ENCODE measurements around the gene SLC6A2.

SLC6A2 gene

DNA sequence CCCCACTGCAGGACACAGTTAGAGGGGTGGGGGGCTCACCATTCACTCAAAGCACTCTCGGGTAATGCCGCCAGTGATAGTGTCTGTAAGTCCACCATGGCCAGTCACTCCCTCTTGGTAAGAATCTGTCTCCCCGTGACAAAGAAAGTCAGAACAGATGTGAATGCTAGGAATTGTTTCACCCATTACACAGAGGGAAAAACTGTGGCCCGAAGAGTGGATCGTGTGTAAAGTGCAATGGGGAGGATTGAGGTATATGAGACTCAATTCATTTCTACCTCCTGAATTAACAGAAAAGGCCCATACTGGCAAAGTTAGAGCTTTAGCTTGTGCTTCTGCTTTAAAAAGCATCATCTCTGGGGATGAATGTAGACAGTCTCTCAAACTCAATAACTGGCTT is 17.5 kb upstream of the SLC6A2 start:
- no peak overlapping the region for H3K9ac ChIP-seq (ENCODE audit: low read depth, low read length)
- no peaks in the 10 kb centered on the region for H3K9me3 ChIP-seq (ENCODE audit: control insufficient read depth, insufficient read depth, low read length)
- H3K36me3 ChIP-seq (ENCODE audit: insufficient read depth, low read length) = no peaks in the 10 kb centered on the region
- no peaks in the 10 kb centered on the region for H3K4me1 ChIP-seq (ENCODE audit: insufficient read depth, low read length)

DNA sequence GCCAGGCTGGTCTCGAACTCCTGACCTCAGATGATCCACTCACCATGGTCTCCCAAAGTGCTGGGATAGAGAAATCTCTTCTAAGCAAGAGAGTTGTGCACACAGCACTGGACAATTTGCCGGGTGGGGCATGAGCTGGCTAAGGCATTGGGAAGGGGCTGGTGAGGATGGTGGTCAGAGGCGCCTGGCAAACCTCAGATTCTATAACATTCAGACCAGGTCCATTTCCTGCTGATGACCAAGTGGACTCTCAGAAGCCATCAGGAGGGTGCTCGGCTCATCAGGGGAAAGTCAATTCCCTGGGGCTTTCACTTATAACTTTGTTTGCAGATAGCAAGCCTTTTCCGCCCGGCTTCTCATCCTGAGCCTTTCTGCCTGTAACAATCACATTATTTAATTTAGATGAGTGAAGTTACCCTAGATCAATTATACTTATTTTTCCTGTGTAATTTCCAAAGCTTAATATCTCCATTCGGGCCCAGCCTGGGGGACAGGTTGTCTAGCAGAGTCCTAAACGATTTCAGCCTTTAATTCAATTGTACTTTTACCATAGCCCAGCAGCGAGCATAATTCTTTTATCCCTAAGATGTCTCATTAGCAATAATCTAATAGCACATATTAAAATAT is 15.0 kb upstream of the SLC6A2 start:
- H3K9me3 ChIP-seq (ENCODE audit: control insufficient read depth, insufficient read depth, low read length) = no peaks in the 10 kb centered on the region
- H3K4me1 ChIP-seq (ENCODE audit: insufficient read depth, low read length) = no peaks in the 10 kb centered on the region
- H3K9ac ChIP-seq (ENCODE audit: low read depth, low read length) = no peak overlapping the region

DNA sequence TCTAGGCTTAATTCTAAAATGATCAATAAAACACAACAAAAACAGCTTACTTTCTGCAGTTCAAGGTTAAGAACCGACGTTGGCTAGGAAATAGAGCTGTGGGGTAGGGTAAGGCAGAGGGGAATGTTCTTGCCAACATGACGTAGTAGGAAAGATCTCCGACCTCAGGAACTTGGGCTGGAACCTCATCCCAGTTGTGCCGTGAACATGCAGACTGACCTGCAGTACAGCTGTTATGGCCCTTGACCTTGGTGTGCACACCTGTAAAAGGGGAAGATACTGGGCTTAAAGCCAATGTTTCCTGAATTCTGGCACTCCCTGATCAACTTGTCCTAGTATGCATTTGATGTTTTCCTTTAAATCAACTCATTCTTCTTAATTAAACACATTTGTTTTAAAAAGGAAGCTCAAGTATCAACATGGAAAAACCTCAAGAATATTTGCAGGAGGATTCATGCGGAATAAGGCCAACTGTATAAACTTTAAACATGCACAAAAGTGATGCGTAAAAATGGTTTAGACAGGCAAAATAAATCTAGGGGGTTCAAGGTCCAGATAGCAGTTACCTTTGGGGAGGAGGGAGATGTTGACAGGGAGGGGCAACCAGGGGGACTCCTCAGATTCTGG is 14.2 kb upstream of the SLC6A2 start:
- Histone ChIP-seq H3K9me3 (ENCODE audit: control insufficient read depth, insufficient read depth, low read length) (no peaks in the 10 kb centered on the region), H3K36me3 (ENCODE audit: insufficient read depth, low read length) (no peaks in the 10 kb centered on the region), H3K9ac (ENCODE audit: low read depth, low read length) (no peak overlapping the region), H3K4me1 (ENCODE audit: insufficient read depth, low read length) (no peaks in the 10 kb centered on the region)

More for the DNA sequence above, 15.0 kb upstream of the SLC6A2 start:
- H3K36me3 ChIP-seq (ENCODE audit: insufficient read depth, low read length) = no peaks in the 10 kb centered on the region

DNA sequence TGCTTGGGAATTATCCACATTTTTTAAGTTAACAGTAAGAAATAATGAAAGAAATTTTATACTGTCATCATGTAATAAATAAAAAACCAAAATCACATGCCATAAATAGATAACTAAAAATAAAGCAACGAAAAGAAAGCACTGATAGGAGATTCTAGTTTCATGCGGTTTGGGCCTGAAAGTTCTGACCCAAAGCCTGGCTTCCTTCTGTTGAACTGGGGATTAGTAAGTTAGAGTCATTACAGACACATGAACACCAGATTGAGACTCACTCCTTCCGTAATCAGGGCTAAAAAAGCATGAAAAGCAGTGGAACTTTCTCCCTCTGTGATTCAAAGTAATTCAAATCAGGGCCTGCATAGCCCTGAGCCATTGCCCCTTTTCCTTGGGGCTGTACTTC is 13.2 kb upstream of the SLC6A2 start:
- H3K9me3 ChIP-seq (ENCODE audit: control insufficient read depth, insufficient read depth, low read length) = no peaks in the 10 kb centered on the region
- H3K36me3 ChIP-seq (ENCODE audit: insufficient read depth, low read length) = no peaks in the 10 kb centered on the region
- no peak overlapping the region for H3K9ac ChIP-seq (ENCODE audit: low read depth, low read length)
- H3K4me1 ChIP-seq (ENCODE audit: insufficient read depth, low read length) = no peaks in the 10 kb centered on the region

DNA sequence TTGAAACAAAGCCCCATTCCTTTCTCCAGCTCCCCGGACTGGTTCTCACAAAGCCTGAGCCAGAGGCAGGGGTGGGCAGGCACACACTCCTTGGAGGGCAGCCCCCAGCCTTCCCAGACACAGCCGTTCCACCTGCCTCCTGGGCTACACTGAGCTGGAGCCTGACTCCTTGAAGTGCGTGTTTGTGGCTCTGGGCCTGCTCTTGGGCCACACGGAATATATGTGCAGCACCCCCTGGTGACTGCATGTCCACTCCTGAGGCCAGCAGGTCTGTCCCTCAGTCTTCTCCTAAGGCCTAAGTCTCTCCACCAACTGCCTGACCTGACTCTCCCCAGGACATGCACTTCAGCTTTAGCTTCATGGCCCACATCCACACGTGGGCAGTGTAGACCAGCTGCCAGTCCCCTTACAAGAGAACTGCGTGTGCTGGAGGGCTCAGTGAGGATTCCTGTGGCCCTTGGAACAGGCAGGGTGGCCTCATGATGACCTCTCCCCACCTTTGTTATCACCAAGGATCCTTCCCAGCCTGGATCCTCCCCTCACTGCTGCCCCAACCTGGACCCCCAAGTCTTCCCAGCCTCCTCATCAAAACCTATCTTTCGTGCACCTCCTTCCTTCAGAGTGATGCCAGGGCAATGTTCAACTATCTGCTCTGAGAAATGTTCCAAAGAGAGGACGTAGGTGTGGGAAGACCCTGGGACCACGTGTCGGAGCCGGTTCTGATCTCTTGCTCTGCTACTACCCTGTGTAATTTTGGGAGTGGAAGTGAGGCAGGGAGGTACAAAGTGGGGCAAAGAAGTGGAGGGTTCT is 12.4 kb upstream of the SLC6A2 start:
- no peak overlapping the region for H3K9ac ChIP-seq (ENCODE audit: low read depth, low read length)
- no peaks in the 10 kb centered on the region for H3K9me3 ChIP-seq (ENCODE audit: control insufficient read depth, insufficient read depth, low read length)
- H3K4me1 ChIP-seq (ENCODE audit: insufficient read depth, low read length) = no peaks in the 10 kb centered on the region
- no peaks in the 10 kb centered on the region for H3K36me3 ChIP-seq (ENCODE audit: insufficient read depth, low read length)

DNA sequence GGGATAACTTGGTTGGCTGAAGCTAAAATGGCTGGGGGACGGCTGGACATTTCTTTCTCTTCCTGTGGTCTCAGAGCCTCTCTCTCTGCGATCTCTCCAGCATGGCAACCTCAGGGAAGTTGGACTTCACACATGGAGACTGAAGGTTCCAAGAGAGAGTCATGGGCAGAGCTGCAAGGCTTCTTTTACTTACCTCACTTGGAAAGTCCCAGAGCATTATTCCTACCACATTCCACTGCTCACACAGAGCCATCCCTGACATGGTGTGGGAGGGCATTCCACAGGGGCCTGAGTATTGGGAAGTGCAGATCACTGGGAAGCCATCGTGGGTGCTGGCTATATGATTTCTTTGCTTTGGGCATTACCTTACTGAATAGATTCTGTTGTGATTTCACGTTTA is 9.8 kb upstream of the SLC6A2 start:
- Histone ChIP-seq H3K4me1 (ENCODE audit: insufficient read depth, low read length) (no peaks in the 10 kb centered on the region), H3K9ac (ENCODE audit: low read depth, low read length) (no peak overlapping the region), H3K9me3 (ENCODE audit: control insufficient read depth, insufficient read depth, low read length) (no peaks in the 10 kb centered on the region), H3K36me3 (ENCODE audit: insufficient read depth, low read length) (no peaks in the 10 kb centered on the region)

DNA sequence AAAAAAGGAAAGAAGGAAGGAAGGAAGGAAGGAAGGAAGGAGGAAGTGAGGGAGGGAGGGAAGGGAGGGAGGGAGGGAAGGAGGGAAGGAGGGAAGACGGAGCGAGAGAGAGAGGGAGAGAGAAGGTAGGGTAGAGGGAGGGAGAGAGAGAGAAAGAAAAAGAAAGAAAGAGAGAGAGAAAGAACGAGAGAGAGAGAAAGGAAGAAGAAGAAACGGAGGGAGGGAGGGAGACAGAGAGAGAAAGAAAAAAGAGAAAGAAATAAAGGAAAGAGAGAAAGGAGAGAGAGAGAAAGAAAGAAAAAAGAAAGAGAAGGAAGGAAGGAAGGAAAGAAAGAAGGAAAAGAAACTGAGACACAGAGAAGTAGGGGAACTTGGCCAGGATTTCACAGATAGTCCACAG is 8.4 kb upstream of the SLC6A2 start:
- Histone ChIP-seq H3K9me3 (ENCODE audit: control insufficient read depth, insufficient read depth, low read length) (no peaks in the 10 kb centered on the region), H3K4me1 (ENCODE audit: insufficient read depth, low read length) (no peaks in the 10 kb centered on the region), H3K9ac (ENCODE audit: low read depth, low read length) (no peak overlapping the region), H3K36me3 (ENCODE audit: insufficient read depth, low read length) (no peaks in the 10 kb centered on the region)

DNA sequence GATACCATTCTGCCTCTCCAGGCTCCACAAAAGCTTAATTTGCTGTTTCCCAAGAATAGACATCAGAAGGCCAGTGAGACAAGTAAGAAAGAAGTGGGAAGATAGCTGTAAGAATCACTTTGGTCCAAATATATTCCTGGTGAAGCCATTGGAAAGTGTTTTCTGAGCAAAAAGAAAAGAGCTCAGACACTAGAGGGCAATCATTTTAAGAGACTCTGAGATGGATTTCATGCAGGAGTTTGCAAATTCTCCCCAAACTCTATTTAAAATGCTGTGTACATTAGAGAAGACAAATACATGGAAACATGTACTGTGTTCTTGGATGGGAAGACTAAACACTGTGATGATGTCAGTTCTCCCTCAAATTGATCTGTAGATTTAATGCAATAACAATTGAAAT is 8.0 kb upstream of the SLC6A2 start:
- H3K4me1 ChIP-seq (ENCODE audit: insufficient read depth, low read length) = no peaks in the 10 kb centered on the region
- H3K9ac ChIP-seq (ENCODE audit: low read depth, low read length) = no peak overlapping the region
- no peaks in the 10 kb centered on the region for H3K9me3 ChIP-seq (ENCODE audit: control insufficient read depth, insufficient read depth, low read length)
- H3K36me3 ChIP-seq (ENCODE audit: insufficient read depth, low read length) = no peaks in the 10 kb centered on the region

DNA sequence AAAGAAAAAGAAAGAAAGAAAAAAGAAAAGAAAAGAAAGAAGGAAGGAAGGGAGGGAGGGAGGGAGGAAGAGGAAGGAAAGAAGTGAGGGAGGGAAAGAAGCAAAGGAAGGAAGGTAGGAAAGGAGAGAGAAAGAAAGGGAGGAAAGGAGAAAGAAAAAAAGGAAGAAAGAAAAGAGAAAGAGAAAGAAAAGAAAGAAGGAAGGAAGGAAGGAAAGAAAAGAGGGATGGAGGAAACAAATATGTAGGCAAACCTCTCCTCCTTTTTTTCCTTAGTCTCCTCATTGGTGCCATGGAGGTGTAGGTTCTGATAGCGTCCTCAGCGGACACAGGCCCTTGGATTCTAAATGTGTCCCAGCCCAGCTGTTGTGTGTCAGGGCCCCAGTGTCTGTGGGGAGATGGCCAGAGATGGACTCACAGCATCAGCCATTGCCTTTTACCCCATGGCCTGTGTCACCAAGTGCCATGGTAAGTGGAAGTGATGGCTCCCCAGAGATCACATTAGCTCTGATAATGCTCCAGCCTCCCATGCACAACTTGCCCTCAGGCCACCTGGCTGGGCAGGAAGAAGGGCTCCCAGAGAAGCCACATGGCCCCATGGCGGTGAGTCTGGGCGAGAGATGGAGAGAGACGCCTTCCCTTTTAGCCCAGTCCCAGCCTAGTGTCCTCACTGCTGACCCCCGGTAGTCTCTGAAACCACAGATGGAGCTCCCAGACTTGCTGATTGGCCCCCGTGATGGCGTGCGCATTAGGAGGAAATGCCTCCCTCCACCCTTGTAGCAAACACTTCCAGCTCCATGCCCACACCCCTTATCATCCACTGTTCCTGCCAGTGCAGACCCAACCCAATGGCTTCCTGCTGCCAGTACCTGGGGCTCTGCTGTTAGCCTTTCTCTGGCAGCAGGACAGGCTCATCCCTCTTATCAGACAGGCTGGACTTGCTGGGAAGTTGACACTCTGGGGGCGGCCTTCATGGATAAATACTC is 3.7 kb upstream of the SLC6A2 start:
- Histone ChIP-seq H3K4me1 (ENCODE audit: insufficient read depth, low read length) (no peaks in the 10 kb centered on the region), H3K36me3 (ENCODE audit: insufficient read depth, low read length) (no peaks in the 10 kb centered on the region), H3K9ac (ENCODE audit: low read depth, low read length) (no peak overlapping the region), H3K9me3 (ENCODE audit: control insufficient read depth, insufficient read depth, low read length) (no peaks in the 10 kb centered on the region)

DNA sequence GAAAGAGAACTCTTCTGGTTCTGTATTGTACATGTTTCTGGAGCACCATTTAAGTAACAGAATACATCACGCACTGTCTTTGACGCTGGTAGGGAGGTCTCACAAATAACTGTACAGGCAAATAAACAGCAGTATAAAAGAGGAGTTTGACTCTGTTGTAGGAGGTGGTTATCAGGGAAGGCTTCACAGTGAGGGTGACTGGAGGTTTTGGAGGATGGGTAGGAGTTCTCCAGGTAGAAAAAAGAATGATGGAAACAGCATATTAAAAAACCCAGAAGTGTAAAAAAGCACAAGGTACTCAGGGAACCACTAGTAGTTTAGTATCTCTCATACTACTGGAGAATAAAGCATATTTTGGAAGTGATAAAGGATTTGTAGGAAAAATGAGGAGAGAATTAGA is 2.7 kb upstream of the SLC6A2 start:
- H3K36me3 ChIP-seq (ENCODE audit: insufficient read depth, low read length) = no peaks in the 10 kb centered on the region
- no peaks in the 10 kb centered on the region for H3K4me1 ChIP-seq (ENCODE audit: insufficient read depth, low read length)
- no peak overlapping the region for H3K9ac ChIP-seq (ENCODE audit: low read depth, low read length)
- no peaks in the 10 kb centered on the region for H3K9me3 ChIP-seq (ENCODE audit: control insufficient read depth, insufficient read depth, low read length)

DNA sequence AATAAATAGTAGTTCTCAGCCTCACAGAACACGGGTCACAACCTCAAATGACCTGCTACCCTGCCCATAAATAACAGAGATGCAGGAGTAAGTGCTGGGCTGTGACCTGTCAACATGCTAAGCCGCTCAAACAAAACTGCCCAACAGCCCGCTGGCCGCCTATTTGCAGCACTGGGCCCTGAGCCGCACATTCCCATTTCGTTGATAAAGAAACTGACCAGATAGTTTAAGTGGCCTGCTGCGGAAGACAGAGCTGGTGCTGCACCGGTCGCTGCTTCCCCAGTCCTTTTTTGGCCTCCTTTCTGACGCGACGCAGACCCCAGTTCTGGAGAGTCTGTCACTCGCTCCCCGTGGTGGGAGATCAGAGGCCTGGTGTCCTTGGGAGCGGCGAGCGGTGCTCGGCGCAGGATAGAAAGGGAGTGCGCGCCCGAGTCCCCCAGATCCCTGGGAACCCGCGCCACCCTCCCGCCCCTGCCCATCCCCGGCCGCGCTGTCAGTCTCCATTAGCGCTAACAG is 349 bp upstream of the SLC6A2 start:
- H3K9ac ChIP-seq (ENCODE audit: low read depth, low read length) = peak overlapping the region; percentile 41; the same call in 1 of the 2 replicates
- no peaks in the 10 kb centered on the region for H3K36me3 ChIP-seq (ENCODE audit: insufficient read depth, low read length)
- no peaks in the 10 kb centered on the region for H3K4me1 ChIP-seq (ENCODE audit: insufficient read depth, low read length)
- no peaks in the 10 kb centered on the region for H3K9me3 ChIP-seq (ENCODE audit: control insufficient read depth, insufficient read depth, low read length)

DNA sequence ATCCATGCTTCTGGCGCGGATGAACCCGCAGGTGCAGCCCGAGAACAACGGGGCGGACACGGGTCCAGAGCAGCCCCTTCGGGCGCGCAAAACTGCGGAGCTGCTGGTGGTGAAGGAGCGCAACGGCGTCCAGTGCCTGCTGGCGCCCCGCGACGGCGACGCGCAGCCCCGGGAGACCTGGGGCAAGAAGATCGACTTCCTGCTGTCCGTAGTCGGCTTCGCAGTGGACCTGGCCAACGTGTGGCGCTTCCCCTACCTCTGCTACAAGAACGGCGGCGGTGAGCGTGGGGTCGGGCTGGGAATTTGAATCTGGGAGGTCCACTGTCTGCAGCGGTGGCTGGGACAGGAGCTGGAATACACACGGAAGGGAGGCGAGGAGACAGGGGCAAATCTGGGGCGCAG is 904 bp downstream of the SLC6A2 start:
- Histone ChIP-seq H3K4me1 (ENCODE audit: insufficient read depth, low read length) (no peaks in the 10 kb centered on the region), H3K9me3 (ENCODE audit: control insufficient read depth, insufficient read depth, low read length) (no peaks in the 10 kb centered on the region), H3K9ac (ENCODE audit: low read depth, low read length) (peak overlapping the region; percentile 41), H3K36me3 (ENCODE audit: insufficient read depth, low read length) (no peaks in the 10 kb centered on the region)

DNA sequence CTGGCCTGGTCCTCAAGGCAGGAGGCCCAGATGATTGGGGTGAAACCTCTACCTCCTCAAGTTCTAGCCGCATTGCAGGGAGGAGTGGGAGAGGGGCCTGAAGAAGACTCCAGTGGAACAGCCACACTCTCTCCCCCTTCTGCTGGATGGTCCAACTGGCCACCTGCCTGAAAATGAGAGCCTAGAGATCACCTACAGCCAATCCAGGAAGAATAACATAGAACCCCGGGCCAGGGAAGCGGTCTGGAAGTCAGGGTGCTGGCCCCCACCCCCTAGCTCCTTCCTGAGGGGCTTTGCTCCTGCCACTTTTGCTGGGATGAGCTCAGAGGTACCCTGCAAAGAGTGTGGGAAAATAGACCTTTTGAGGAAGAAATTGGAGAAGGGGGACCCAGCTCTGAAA is 1.8 kb downstream of the SLC6A2 start:
- H3K9me3 ChIP-seq (ENCODE audit: control insufficient read depth, insufficient read depth, low read length) = no peaks in the 10 kb centered on the region
- no peaks in the 10 kb centered on the region for H3K36me3 ChIP-seq (ENCODE audit: insufficient read depth, low read length)
- no peak overlapping the region for H3K9ac ChIP-seq (ENCODE audit: low read depth, low read length)
- H3K4me1 ChIP-seq (ENCODE audit: insufficient read depth, low read length) = no peaks in the 10 kb centered on the region

DNA sequence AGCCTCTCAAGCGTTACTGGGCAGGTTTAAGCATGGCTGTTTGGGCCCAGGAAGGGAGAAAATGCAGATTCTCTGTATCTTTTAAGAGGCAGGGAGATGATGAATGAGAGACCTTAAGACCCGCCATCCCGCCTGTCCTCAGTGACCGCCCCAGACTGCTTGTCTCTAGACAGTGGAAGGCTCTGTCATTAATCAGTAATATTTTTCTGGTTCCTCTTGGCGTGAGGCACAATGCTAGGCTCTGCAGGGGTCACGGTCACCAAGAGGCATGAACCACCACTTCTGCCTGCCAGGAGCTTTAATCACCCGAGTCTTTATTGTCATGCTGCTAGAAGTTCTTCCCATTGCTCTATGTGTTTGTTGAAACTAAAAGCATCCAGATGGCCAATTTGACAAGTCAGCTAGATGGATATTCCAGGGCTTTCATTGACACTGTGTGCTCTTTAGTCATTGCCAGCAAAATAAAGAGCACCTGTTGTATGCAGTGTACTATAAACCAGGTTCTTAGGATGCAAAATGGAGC is 3.2 kb downstream of the SLC6A2 start:
- Histone ChIP-seq H3K36me3 (ENCODE audit: insufficient read depth, low read length) (no peaks in the 10 kb centered on the region), H3K4me1 (ENCODE audit: insufficient read depth, low read length) (no peaks in the 10 kb centered on the region), H3K9me3 (ENCODE audit: control insufficient read depth, insufficient read depth, low read length) (no peaks in the 10 kb centered on the region), H3K9ac (ENCODE audit: low read depth, low read length) (no peak overlapping the region)

Data from ES-I3 (cell line).